Panc1 (cell line): ENCODE results near the gene UFSP1. TPM values are rescaled to one million over a fixed set of nuclear protein-coding genes. Genes with fewer than 3 reads are reported as not detected.

Experiments used
- ATAC-seq: fragments of 200-7000 bp; cut with Tn5 transposase; 2 replicates; pipeline ENCODE4 v1.9.1; 2020; ENCODE audit warnings: mild to moderate bottlenecking, moderate library complexity
- BruUV-seq: library from RNA; stranded (reverse); fragments of 400-500 nt; replicated peaks from 2 replicates; lab custom pipeline; 2021; lab: Mats Ljungman, UMichigan
- CTCF ChIA-PET: fragments of 300-600 bp; sonication (Branson Sonifier 250); formaldehyde crosslinking; loops from one replicate; lab custom pipeline; 2022; ENCODE audit warnings: antibody characterized with exemption; lab: Charles Lee
- POLR2A ChIA-PET: fragments of 300-600 bp; sonication (Branson Sonifier 250); formaldehyde crosslinking; loops from one replicate; lab custom pipeline; 2022; ENCODE audit warnings: antibody characterized with exemption; lab: Charles Lee
- DNase-seq: peaks from one replicate; pipeline ENCODE4 v3.0.0-alpha.2; 2010; ENCODE audit warnings: low read depth, low spot score
- H3K27ac ChIP-seq: 2 replicates; pipeline ENCODE4 v1.5.1; 2011; ENCODE audit warnings: mild to moderate bottlenecking, low read length, inconsistent platforms
- H3K27me3 ChIP-seq: fragments of 200-500 bp; sonication (Bioruptor generic); 2 replicates; pipeline ENCODE4 v1.6.0; 2014; ENCODE audit warnings: low read length, inconsistent platforms; ENCODE audit not compliant: control insufficient read depth, insufficient read depth
- H3K36me3 ChIP-seq: fragments of 200-500 bp; sonication (Bioruptor generic); 2 replicates; pipeline ENCODE4 v1.5.1; 2014; ENCODE audit warnings: inconsistent platforms, mild to moderate bottlenecking, low read length, moderate library complexity; ENCODE audit not compliant: control insufficient read depth, insufficient read depth
- H3K4me1 ChIP-seq: 2 replicates; pipeline ENCODE4 v1.5.1; 2011; ENCODE audit warnings: inconsistent platforms, mild to moderate bottlenecking, low read length, moderate library complexity; ENCODE audit not compliant: control insufficient read depth, insufficient read depth
- H3K4me3 ChIP-seq, 2 experiments: 2 replicates each; pipeline ENCODE4 v1.5.1; 2011 to 2012; ENCODE audit warnings: low read depth in 2 of 2, low read length in 2 of 2, mild to moderate bottlenecking in 2 of 2, inconsistent platforms in 1 of 2, moderate library complexity in 1 of 2
- H3K9me3 ChIP-seq: fragments of 200-500 bp; sonication (Bioruptor generic); 2 replicates; pipeline ENCODE4 v1.5.1; 2014; ENCODE audit warnings: low read depth, mild to moderate bottlenecking, inconsistent platforms, low read length, moderate library complexity; ENCODE audit not compliant: control insufficient read depth, insufficient read depth
- POLR2AphosphoS5 ChIP-seq: IDR thresholded peaks from 2 replicates; pipeline ENCODE4 v1.6.1; 2012; ENCODE audit warnings: mild to moderate bottlenecking, low read depth, low read length, moderate library complexity
- SIN3A ChIP-seq: IDR thresholded peaks from 2 replicates; pipeline ENCODE4 v1.6.1; 2012; ENCODE audit warnings: low read depth, mild to moderate bottlenecking, low read length, moderate library complexity, borderline replicate concordance; ENCODE audit not compliant: insufficient read depth
- TCF7L2 ChIP-seq: IDR thresholded peaks from 2 replicates; pipeline ENCODE4 v1.6.1; 2011; ENCODE audit warnings: mild to moderate bottlenecking, low read depth, low read length, inconsistent platforms
- in situ Hi-C: cut with HindIII; loops from 2 replicates; pipeline ENCODE4 v1.10.0; 2016; ENCODE audit warnings: low sequenced_read_pairs, low pct_unique_long_range_greater_than_20kb
- intact Hi-C: fragments of 100-400 bp; cut with micrococcal nuclease; formaldehyde crosslinking; loops from one replicate; pipeline ENCODE4 v1.10.0; 2022; ENCODE audit not compliant: unreplicated experiment
- total RNA-seq: library from RNA; stranded (reverse); gene quantifications from one replicate; pipeline ENCODE4 v1.2.1, GENCODE V29; 2021; ENCODE audit not compliant: unreplicated experiment
- TF ChIP-seq, protein P1 (sequence below): fragments of 450-650 bp; IDR thresholded peaks from 2 replicates; pipeline ENCODE4 v1.5.1; 2017; ENCODE audit warnings: mild to moderate bottlenecking
- TF ChIP-seq, protein P2 (sequence below), 2 experiments: IDR thresholded peaks; 2 replicates each; pipeline ENCODE4 v1.6.1; 2011 to 2012; ENCODE audit warnings: low read depth in 2 of 2, control low read depth in 1 of 2, low read length in 1 of 2, mild to moderate bottlenecking in 1 of 2, moderate library complexity in 1 of 2; ENCODE audit not compliant: insufficient read depth in 1 of 2

The UFSP1 gene
- total RNA-seq, 1 experiment from 2014 or later = 3.3 TPM

DNA sequence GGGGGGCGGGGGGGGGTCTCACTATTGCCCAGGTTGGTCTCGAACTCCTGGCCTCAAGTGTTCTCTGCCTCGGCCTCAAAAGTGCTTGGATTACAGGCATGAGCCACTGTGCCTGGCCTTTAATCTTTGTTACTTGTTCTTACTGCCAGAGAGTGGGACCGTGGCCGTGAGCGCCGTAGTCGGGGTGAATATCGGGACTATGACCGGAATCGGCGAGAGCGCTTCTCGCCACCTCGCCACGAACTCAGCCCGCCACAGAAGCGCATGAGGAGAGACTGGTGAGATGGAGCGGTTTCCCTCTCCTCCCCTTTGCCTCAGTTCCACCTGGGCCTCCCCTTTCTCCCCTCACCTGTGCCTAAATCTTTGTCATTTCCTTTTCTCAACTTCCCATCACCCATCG lies 8.4 kb downstream of the UFSP1 start:
- intact Hi-C loops (no loop called here), in situ Hi-C loops (no loop called here)
- no TSS peak for BruUV-seq
- DNase-seq = no peak
- H3K4me3 ChIP-seq = no peak overlapping the region
- H3K9me3 ChIP-seq = no peaks in the 10 kb centered on the region
- TF ChIP-seq, protein P1, sequence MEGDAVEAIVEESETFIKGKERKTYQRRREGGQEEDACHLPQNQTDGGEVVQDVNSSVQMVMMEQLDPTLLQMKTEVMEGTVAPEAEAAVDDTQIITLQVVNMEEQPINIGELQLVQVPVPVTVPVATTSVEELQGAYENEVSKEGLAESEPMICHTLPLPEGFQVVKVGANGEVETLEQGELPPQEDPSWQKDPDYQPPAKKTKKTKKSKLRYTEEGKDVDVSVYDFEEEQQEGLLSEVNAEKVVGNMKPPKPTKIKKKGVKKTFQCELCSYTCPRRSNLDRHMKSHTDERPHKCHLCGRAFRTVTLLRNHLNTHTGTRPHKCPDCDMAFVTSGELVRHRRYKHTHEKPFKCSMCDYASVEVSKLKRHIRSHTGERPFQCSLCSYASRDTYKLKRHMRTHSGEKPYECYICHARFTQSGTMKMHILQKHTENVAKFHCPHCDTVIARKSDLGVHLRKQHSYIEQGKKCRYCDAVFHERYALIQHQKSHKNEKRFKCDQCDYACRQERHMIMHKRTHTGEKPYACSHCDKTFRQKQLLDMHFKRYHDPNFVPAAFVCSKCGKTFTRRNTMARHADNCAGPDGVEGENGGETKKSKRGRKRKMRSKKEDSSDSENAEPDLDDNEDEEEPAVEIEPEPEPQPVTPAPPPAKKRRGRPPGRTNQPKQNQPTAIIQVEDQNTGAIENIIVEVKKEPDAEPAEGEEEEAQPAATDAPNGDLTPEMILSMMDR = no peak
- TF ChIP-seq POLR2AphosphoS5 (no peak), SIN3A (no peak), TCF7L2 (no peak)
- TF ChIP-seq, protein P2, sequence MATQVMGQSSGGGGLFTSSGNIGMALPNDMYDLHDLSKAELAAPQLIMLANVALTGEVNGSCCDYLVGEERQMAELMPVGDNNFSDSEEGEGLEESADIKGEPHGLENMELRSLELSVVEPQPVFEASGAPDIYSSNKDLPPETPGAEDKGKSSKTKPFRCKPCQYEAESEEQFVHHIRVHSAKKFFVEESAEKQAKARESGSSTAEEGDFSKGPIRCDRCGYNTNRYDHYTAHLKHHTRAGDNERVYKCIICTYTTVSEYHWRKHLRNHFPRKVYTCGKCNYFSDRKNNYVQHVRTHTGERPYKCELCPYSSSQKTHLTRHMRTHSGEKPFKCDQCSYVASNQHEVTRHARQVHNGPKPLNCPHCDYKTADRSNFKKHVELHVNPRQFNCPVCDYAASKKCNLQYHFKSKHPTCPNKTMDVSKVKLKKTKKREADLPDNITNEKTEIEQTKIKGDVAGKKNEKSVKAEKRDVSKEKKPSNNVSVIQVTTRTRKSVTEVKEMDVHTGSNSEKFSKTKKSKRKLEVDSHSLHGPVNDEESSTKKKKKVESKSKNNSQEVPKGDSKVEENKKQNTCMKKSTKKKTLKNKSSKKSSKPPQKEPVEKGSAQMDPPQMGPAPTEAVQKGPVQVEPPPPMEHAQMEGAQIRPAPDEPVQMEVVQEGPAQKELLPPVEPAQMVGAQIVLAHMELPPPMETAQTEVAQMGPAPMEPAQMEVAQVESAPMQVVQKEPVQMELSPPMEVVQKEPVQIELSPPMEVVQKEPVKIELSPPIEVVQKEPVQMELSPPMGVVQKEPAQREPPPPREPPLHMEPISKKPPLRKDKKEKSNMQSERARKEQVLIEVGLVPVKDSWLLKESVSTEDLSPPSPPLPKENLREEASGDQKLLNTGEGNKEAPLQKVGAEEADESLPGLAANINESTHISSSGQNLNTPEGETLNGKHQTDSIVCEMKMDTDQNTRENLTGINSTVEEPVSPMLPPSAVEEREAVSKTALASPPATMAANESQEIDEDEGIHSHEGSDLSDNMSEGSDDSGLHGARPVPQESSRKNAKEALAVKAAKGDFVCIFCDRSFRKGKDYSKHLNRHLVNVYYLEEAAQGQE (IDR thresholded peaks at IDR 0.05; ENCODE audit: insufficient read depth in 1 of 2, low read depth in 2 of 2, low read length in 1 of 2) = no peak
- ChIA-PET POLR2A (no interaction called here), CTCF (no interaction called here)
- H3K36me3 ChIP-seq = peaks cover 10% of the 10 kb centered on the region
- ATAC-seq = no peak
- H3K27ac ChIP-seq = no peak overlapping the region
- H3K4me1 ChIP-seq = peaks cover 8% of the 10 kb centered on the region
- no peaks in the 10 kb centered on the region for H3K27me3 ChIP-seq

GRCh38 chr7:100880645-100881044 lies 8.9 kb downstream of the UFSP1 start:
- Histone ChIP-seq H3K9me3 (no peaks in the 10 kb centered on the region), H3K4me3 (no peak overlapping the region), H3K27me3 (no peaks in the 10 kb centered on the region), H3K36me3 (peaks cover 10% of the 10 kb centered on the region), H3K4me1 (peaks cover 8% of the 10 kb centered on the region), H3K27ac (no peak overlapping the region)
- CTCF ChIA-PET = no interaction called here
- BruUV-seq = no TSS peak
- in situ Hi-C loops = no loop called here
- ATAC-seq (no peak), DNase-seq (no peak)
- TF ChIP-seq SIN3A = no peak
- TF ChIP-seq POLR2AphosphoS5 = no peak
- TF ChIP-seq, protein P2 (IDR thresholded peaks at IDR 0.05; ENCODE audit: insufficient read depth in 1 of 2, low read depth in 2 of 2, low read length in 1 of 2) = no peak
- TF ChIP-seq, protein P1 = no peak
- TF ChIP-seq TCF7L2 = no peak
- intact Hi-C loops = no loop called here
- POLR2A ChIA-PET = interaction anchor here (0.6 kb wide), 1 partner anchor 11 kb away, joined by 20 read pairs; no protein-coding TSS in a partner anchor
